Endothelial cell of umbilical vein (primary cell): ENCODE data around the gene INPP1. TPM values are rescaled to one million over a fixed set of nuclear protein-coding genes. Genes with fewer than 3 reads are reported as not detected.
A peak's percentile ranks its signal among the peaks of the same experiment; 100 is the strongest.
"Not testable (repeated sequence)": the region's sequence is repeated elsewhere in the genome, so short reads cannot be mapped to it uniquely, and the experiment has no call there.

ENCODE experiments used
- BruUV-seq: library from RNA; stranded (reverse); fragments of 400-500 nt; replicated peaks from 2 replicates; lab custom pipeline; 2021; lab: Mats Ljungman, UMichigan
- CTCF ChIA-PET: fragments of 300-600, 350-600 bp; sonication (Branson Sonifier 250); formaldehyde crosslinking; loops from one replicate; lab custom pipeline; 2021; ENCODE audit warnings: antibody characterized with exemption, inconsistent platforms; lab: Charles Lee
- POLR2A ChIA-PET: fragments of 300-600, 350-600 bp; sonication (Branson Sonifier 250); formaldehyde crosslinking; loops from one replicate; lab custom pipeline; 2021; ENCODE audit warnings: antibody characterized with exemption, inconsistent platforms; lab: Charles Lee
- DNase-seq: peaks from one replicate; pipeline ENCODE4 v3.0.0-alpha.2; 2011; ENCODE audit warnings: low read depth, low spot score
- FAIRE-seq: peaks from 2 replicates; lab custom pipeline; 2011; peaks lifted over from hg19 to GRCh38; lab: Jason Lieb, UNC
- H2AFZ ChIP-seq: 2 replicates; pipeline ENCODE4 v1.6.0; 2012; ENCODE audit warnings: low read depth, low read length, control low read depth, inconsistent platforms
- H3K27ac ChIP-seq: 2 replicates; pipeline ENCODE4 v1.5.1; 2011; ENCODE audit warnings: low read depth, mild to moderate bottlenecking, control low read depth, low read length, moderate library complexity; ENCODE audit not compliant: insufficient read depth
- H3K27me3 ChIP-seq, 2 experiments: 2 replicates each; pipeline versions ENCODE4 v1.6.0 to v1.6.1; 2011; ENCODE audit warnings: low read length in 2 of 2, mixed read lengths in 1 of 2; ENCODE audit not compliant: control insufficient read depth in 2 of 2, insufficient read depth in 2 of 2
- H3K36me3 ChIP-seq, 2 experiments: 2 replicates in 1 of 2; 3 replicates in 1 of 2; pipeline ENCODE4 v1.5.1; 2011; ENCODE audit warnings: low read length in 2 of 2, mild to moderate bottlenecking in 1 of 2, moderate library complexity in 1 of 2; ENCODE audit not compliant: control insufficient read depth in 2 of 2, insufficient read depth in 2 of 2; ENCODE audit errors: extremely low read depth in 1 of 2
- H3K4me1 ChIP-seq: 3 replicates; pipeline ENCODE4 v1.5.1; 2011; ENCODE audit warnings: mild to moderate bottlenecking, low read length; ENCODE audit not compliant: control insufficient read depth, insufficient read depth; ENCODE audit errors: extremely low read depth
- H3K4me2 ChIP-seq: 2 replicates; pipeline ENCODE4 v1.6.1; 2011; ENCODE audit warnings: low read length, control low read depth, mixed read lengths; ENCODE audit not compliant: insufficient read depth
- H3K4me3 ChIP-seq, 3 experiments: fragments of 200-600 bp in 1 of 3; sonication (generic), shearing (Covaris generic) in 1 of 3; replicated peaks in 1 of 3; 2 replicates each; pipeline ENCODE4 v1.5.1; 2011 to 2016; ENCODE audit warnings: control low read depth in 3 of 3, low read length in 3 of 3, mild to moderate bottlenecking in 2 of 3, inconsistent platforms in 1 of 3, low read depth in 1 of 3, moderate library complexity in 1 of 3; ENCODE audit not compliant: insufficient read depth in 1 of 3
- H3K79me2 ChIP-seq: 2 replicates; pipeline ENCODE4 v1.6.0; 2012; ENCODE audit warnings: low read length, inconsistent platforms; ENCODE audit not compliant: control insufficient read depth, insufficient read depth
- H3K9ac ChIP-seq: replicated peaks from 2 replicates; pipeline ENCODE3; 2011; ENCODE audit warnings: low read length, control low read depth; ENCODE audit not compliant: insufficient read depth; ENCODE audit errors: extremely low read depth
- H3K9me1 ChIP-seq: replicated peaks from 3 replicates; pipeline ENCODE4 v1.6.0; 2011; ENCODE audit warnings: mild to moderate bottlenecking, low read length; ENCODE audit not compliant: control insufficient read depth, insufficient read depth; ENCODE audit errors: extremely low read depth
- H3K9me3 ChIP-seq: replicated peaks from 2 replicates; pipeline ENCODE4 v1.5.1; 2012; ENCODE audit warnings: low read length, inconsistent platforms; ENCODE audit not compliant: control insufficient read depth, insufficient read depth
- H4K20me1 ChIP-seq: replicated peaks from 2 replicates; pipeline ENCODE3; 2011; ENCODE audit warnings: mild to moderate bottlenecking, low read length; ENCODE audit not compliant: control insufficient read depth, insufficient read depth; ENCODE audit errors: extremely low read depth
- EZH2 ChIP-seq: IDR thresholded peaks from 2 replicates; pipeline ENCODE4 v1.6.1; 2012; ENCODE audit warnings: borderline replicate concordance, low read depth, mild to moderate bottlenecking, moderate library complexity, low read length, inconsistent platforms; ENCODE audit not compliant: severe bottlenecking
- FOS ChIP-seq: IDR thresholded peaks from 2 replicates; pipeline ENCODE4 v1.6.1; 2011; ENCODE audit warnings: mild to moderate bottlenecking, low read length, moderate library complexity, borderline replicate concordance; ENCODE audit not compliant: insufficient read depth
- GATA2 ChIP-seq: IDR thresholded peaks from 2 replicates; pipeline ENCODE4 v1.7.0; 2011; ENCODE audit warnings: low read depth, mild to moderate bottlenecking, moderate library complexity, mixed read lengths, low read length; ENCODE audit not compliant: insufficient read length, insufficient read depth
- JUN ChIP-seq: IDR thresholded peaks from 2 replicates; pipeline ENCODE4 v1.6.1; 2011; ENCODE audit warnings: borderline replicate concordance, low read depth; ENCODE audit not compliant: insufficient read length, insufficient read depth
- MYC ChIP-seq: IDR thresholded peaks from one replicate; pipeline ENCODE4 v1.6.1; 2011; ENCODE audit warnings: mild to moderate bottlenecking, low read depth, low read length
- POLR2A ChIP-seq: IDR thresholded peaks from 2 replicates; pipeline ENCODE4 v1.6.1; 2012; ENCODE audit warnings: low read depth, mild to moderate bottlenecking, control low read depth, low read length
- dilution Hi-C: fragments of 300-500 bp; cut with MboI; formaldehyde crosslinking; loops from one replicate; pipeline ENCODE4 v1.15.0; 2019; ENCODE audit warnings: low sequenced_read_pairs; ENCODE audit not compliant: extremely low pct_ligation_motif_present
- intact Hi-C: fragments of 100-400 bp; cut with micrococcal nuclease; formaldehyde crosslinking; loops from one replicate; pipeline ENCODE4 v1.10.0; 2022
- polyA plus RNA-seq, 4 experiments: library from polyadenylated mRNA; depleted of rRNA in 3 of 4; stranded (reverse) in 3 of 4; unstranded in 1 of 4; fragments of >200 nt; gene quantifications; 2 replicates each; pipeline versions ENCODE4 v1.2.1 to v1.2.3, GENCODE V29; 2011 to 2012; ENCODE audit warnings: missing spikeins in 1 of 4
- total RNA-seq: library from RNA; stranded (reverse); gene quantifications from 2 replicates; pipeline ENCODE4 v1.2.3, GENCODE V29; 2021
- TF ChIP-seq, protein P1 (sequence below): IDR thresholded peaks from 2 replicates; pipeline ENCODE4 v1.6.1; 2011; ENCODE audit not compliant: insufficient read depth, insufficient read length

Gene INPP1
- total and polyA plus RNA-seq, 2 donors (not counting 3 experiments of a cell fraction or from before 2014, with no cell fraction given) = 10.6 to 36.8 TPM

- H3K4me1 ChIP-seq = peaks cover 25% of the 10 kb centered on the region
- peak overlapping the region; percentile 77 for H3K27ac ChIP-seq
- TF ChIP-seq MYC (no peak), POLR2A (no peak), FOS (no peak), GATA2 (no peak), EZH2 (no peak), JUN (no peak)
- TF ChIP-seq, protein P1, sequence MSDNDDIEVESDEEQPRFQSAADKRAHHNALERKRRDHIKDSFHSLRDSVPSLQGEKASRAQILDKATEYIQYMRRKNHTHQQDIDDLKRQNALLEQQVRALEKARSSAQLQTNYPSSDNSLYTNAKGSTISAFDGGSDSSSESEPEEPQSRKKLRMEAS = no peak
- DNase-seq = no peak
- peak overlapping the region; percentile 90 for H3K4me2 ChIP-seq
- ChIA-PET CTCF (no interaction called here), POLR2A (no interaction called here)
- peak overlapping the region; percentile 30 for H3K9ac ChIP-seq
- no TSS peak for BruUV-seq
- H2AFZ ChIP-seq = no peak overlapping the region
- intact Hi-C loops = loop anchor here (10.0 kb wide), 1 partner anchor 350 kb away; no protein-coding TSS in a partner anchor
- no peak overlapping the region for H3K4me3 ChIP-seq
- no peaks in the 10 kb centered on the region for H3K9me1 ChIP-seq
- no peaks in the 10 kb centered on the region for H4K20me1 ChIP-seq
- no peaks in the 10 kb centered on the region for H3K36me3 ChIP-seq
- H3K27me3 ChIP-seq = no peaks in the 10 kb centered on the region
- no peak for FAIRE-seq
- H3K9me3 ChIP-seq = no peaks in the 10 kb centered on the region
- dilution Hi-C loops = no loop called here
- no peaks in the 10 kb centered on the region for H3K79me2 ChIP-seq
These were observed 8.2 kb upstream of the INPP1 start for GRCh38 chr2:190335225-190335559.

DNA sequence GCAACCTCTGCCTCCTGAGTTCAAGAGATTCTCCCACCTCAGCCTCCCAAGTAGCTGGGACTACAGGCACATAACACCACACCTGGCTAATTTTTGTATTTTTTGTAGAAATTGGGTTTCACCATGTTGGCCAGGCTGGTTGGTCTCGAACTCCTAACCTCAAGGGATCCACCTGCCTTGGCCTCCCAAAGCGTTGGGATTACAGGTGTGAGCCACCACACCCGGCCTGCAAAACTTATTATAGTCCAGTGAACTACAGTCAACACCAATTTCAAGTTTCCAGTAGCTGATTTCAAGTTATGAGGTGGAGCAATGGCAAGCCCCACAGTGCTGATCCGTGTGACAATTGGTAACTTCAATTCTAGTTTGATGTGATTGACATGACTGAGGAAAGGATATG is 7.8 kb upstream of the INPP1 start:
- CTCF ChIA-PET, H3K27ac ChIP-seq, H3K9me3 ChIP-seq, H2AFZ ChIP-seq, H3K4me3 ChIP-seq, H3K9me1 ChIP-seq, H3K79me2 ChIP-seq, BruUV-seq, FAIRE-seq, H3K36me3 ChIP-seq, H3K4me2 ChIP-seq, POLR2A ChIA-PET, H3K9ac ChIP-seq, H3K27me3 ChIP-seq, dilution Hi-C loops, DNase-seq, H4K20me1 ChIP-seq: not testable (repeated sequence)
- intact Hi-C loops = loop anchor here (10.0 kb wide), 1 partner anchor 349 kb away; no protein-coding TSS in a partner anchor
- H3K4me1 ChIP-seq = peaks cover 25% of the 10 kb centered on the region
